Raji (cell line): ENCODE data around the gene MSS51.
A peak's percentile ranks its signal among the peaks of the same experiment; 100 is the strongest.

ENCODE experiments used
- POLR2A ChIP-seq: IDR thresholded peaks from 2 replicates; pipeline ENCODE4 v1.6.1; 2011; ENCODE audit warnings: low read depth, low read length, control low read depth; ENCODE audit not compliant: insufficient read depth

Gene MSS51

DNA sequence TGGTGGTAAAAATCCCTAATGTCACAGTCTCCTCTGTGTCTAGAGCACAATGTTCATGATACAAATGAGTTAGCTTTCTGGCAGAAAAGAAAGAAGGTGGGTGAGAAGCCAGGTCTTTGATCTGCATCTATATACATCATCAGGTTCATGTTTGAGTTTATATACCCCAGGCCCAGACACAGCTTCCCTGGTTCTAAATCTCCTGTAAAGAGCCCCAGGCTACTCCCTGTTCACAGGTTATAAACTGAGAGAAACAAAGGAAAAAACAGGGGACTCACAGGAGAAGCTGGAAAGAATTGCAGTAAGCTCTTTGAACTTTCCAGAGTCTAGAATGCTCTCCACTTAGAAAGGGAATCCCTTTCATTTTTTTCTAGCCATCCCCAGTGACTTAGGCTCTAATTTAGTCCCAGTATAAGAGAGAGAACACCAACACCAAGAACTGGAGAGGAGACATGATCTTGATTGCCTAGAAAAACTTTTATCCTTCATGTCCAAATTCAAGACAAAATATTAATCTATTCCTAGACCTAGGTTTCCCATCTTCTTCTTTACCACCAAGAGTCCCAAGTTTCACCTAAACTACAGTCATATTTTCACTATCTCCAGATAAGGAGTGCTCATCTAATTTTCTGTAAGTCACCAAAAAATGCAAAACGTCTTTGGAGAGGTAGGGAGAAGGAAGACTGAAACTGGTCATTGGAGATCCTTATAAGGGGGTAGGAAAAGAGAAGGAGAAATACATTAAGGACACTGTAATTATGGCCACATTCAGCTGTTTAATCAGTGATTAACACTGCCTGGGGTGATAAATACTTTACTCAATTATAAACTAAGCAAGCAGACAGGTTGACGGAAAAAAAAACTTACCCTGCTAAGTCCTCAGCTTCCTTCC is 469 bp downstream of the MSS51 start:
- no peak for TF ChIP-seq POLR2A

DNA sequence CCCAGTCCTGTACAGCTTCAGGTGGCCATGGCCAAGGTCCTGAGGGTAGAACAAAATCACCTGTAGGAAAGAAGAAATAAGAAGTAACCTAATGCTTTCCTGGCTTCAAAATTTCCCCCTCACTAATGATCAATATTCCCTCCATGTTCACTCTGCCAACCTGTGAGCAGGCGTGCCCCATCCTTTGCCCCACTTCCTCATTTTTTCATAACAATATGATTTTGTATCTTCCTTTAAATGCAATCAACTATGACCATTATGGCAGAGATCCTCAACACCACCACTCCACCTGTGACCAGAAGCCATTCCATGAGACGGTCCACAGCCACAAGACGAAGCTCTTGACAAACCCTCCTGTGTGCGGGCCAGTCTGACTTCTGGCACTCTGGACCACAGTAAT is 7.0 kb downstream of the MSS51 start:
- no peak for TF ChIP-seq POLR2A

DNA sequence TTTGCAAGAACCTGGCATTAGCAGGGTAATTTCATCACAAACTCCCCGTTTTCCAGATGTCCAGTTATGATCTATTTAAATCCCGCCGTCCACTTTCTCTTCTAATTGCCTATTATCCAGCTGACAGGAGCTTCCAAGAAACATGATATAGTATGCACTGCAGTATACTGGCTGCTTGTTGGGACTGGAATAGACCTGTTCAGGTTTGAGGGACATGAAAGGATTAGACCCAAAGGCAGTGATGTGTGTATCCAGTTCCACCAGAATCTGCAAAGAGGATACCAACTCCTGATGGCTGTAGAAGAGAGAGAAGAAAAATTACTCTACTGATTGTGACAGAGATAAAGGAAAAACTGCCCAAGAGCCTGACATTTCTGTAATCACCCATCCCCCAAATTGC is 8.9 kb downstream of the MSS51 start:
- TF ChIP-seq POLR2A: no peak

DNA sequence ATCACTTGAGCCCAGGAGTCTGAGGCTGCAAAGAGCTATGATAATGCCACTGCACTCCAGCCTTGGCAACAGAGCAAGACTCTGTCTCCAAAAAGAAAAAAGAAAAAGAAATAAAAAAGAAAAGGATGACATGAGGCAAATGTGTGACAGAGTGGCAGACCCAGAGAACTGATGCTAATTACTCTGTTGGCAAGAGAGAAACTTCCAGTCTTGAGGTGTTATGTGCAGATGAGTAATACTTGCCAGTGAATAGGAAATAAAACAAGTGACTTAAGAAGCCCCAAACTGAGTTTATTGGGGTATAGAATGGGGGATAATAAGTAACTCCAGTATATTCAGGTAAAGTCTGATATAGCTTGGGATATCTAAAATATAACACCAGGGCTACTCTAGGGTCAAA is 10.1 kb downstream of the MSS51 start:
- TF ChIP-seq POLR2A: no peak

DNA sequence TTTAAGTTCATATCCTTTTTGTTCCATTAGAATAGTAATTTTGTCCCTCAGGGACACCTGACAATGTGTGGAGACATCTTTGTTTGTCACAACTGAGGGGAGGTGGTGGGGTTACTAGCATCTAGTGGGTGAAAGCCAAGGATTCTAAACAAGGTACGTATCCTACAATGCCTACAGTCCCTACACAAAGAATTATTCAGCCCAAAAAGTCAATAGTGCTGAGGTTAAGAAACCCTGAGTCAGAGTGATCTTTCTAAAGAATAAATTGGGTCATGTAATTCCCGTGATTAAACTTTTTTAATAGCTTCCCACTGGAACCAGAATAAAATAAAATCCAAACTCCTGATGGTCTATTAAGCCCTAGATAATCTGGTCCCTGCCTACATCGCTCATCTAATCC is 16.8 kb downstream of the MSS51 start:
- TF ChIP-seq POLR2A: no peak

DNA sequence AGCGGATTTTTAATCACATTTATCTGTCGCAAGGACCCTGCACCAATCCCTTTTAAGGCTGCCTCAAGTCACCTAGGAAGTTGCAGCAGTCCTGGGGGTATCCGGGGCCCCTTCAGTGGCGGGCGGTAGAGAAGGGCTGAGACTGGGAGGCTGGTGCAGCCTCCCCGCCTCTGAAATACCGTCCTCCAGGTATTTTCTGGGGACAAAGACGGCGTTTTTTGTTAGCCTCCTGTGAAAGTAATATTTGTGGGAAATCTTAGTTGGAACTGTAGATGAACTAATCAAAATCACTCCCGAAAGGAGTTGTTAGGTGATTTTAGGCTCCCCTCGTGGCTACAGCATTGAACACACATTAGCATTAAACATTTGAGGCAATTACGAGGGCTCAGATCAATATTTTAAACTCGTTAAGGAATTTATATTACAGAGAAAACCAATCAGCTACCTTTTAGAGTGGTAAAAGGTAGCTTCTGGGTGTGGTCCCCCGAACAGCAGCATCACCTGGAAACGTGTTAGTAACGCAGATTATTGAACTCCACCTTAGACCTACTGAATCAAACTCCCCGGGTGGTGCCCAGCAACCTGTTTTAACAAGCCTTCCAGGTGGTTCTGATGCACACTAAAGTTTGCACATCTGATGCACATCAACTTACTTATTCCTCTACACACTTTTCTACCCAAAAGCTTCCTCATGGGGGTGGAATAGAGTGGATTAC is 19.0 kb downstream of the MSS51 start:
- peak; percentile 6; the same call in 1 of the 2 replicates for TF ChIP-seq POLR2A

DNA sequence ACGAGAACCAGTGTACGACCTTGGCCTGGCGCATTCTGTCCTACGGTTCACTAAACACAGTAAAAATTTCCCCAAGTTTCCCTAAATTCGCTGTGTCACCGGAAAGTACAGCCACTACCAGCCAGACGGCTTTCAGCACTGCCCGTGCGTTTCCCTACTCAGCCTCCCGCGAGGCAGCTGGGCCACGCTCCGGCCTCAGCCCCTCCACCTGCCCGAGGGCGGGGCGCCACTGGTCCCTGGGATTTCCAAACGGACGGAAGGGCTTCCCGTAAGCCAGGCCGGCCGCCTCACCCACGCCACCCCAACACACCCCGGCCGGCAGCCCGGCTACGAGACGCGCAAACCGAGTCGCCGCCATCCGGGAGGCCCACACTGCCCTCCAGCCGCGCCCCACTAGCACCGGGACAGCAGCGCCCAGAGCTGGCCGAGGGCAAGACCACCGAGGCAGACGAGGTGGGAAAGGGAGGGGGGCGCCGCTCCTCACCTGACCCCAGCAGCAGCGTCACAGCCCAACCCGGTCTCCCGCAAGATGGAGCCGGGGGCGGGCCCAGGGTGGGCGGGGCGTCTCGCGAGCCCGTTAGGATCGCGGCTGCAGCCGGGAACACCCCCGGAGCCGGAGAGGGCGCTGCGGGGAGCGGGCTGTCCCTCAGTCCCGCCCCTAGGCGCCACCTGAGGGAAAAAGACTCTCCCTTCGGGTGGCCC is 19.7 kb downstream of the MSS51 start, which contains the start of gene ANXA7:
TSS of gene ANXA7 (minus strand) at position 531 of the 702 bp plus-strand sequence. CDS start 13,202 bp downstream, outside the sequence.
- TF ChIP-seq POLR2A: peak; percentile 70

DNA sequence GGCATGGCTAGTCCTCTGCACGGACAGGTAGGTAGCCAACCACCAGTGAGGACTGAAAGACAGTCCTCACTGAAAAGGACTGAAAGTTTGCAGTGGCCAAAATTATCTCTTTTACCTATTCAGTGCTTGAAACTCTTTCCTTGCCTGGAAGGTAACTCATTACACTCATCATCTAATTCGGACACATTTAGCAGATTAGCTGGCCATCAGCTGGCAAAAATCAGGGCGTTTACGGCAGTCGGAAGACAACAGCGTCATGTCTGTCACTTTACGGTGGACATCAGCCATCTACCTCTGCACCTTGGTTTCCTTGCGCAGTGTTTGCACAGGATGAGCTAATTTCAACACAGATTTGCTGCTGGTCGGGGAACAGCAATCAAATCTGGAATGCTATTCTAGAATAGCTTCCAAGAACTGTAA is 20.2 kb downstream of the MSS51 start:
- no peak for TF ChIP-seq POLR2A

DNA sequence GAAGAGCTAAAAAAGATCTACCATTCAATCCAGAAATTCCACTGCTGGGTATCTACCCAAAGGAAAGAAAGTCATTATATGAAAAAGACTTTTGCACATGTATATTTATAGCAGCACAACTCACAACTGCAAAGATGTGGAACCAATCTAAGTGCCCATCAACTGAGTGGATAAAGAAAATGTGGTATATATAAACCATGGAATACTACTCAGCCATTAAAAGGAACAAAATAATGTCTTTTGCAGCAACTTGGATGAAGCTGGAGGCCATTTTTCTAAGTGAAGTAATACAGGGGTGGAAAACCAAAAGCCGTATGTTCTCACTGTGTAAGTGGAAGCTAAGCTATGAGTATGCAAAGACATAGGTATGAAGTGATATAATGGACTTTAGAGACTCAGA is 22.5 kb downstream of the MSS51 start:
- no peak for TF ChIP-seq POLR2A

DNA sequence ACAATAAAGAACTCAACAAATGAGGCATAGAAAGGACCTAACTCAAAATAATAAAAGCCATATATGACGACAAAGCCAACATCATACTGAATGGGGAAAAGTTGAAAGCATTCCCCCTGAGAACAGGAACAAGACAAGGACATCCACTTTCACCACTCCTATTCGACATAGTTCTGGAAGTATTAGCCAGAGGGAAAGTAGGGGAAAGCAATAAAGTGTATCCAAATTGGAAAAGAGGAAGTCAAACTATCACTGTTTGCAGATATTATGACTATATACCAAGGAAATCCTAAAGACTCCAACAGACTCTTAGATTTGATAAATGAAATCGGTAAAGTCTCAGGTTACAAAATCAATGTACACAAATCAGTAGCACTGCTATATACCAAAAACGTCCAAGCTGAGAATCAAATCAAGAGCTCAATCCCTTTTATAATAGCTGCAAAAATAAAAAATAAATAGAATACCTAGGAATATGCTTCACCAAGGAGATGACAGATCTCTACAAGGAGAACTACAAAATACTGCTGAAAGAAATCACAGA is 24.3 kb downstream of the MSS51 start:
- no peak for TF ChIP-seq POLR2A

DNA sequence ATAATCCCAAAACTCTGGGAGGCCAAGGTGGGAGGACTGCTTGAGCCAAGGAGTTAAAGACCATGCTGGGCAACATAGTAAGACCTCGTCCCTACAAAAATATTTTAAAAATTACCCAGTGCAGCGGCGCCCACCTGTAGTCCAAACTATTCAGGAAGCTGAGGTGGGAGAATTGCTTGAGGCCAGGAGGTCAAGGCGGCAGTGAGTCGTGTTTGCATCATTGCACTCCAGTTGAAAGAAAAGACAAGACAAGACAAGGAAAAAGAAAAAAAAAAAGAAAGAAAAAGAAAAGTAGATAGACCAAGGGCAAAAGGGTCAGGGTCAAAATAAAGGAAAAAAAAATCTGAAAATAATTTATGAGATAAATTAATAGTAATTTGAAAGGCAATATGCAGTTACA is 25.3 kb downstream of the MSS51 start:
- TF ChIP-seq POLR2A: no peak

DNA sequence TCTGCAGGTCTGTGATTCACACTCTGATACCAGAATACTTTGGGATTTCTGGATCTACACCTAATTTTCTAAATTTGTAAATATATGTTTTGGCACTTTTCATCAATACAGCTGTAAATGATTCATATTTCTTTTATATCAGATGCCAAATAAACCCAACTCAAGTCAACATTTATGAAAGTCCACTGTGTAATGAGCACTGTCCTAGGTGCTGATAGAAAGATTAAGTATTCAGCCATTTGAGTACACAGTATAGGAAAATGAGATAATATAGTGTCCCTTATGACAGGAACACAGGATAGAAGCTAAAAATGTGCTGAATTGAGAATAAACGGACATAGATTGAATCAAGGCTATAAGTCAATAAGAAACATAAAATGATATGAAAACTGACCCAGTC is 25.9 kb downstream of the MSS51 start:
- TF ChIP-seq POLR2A: no peak

DNA sequence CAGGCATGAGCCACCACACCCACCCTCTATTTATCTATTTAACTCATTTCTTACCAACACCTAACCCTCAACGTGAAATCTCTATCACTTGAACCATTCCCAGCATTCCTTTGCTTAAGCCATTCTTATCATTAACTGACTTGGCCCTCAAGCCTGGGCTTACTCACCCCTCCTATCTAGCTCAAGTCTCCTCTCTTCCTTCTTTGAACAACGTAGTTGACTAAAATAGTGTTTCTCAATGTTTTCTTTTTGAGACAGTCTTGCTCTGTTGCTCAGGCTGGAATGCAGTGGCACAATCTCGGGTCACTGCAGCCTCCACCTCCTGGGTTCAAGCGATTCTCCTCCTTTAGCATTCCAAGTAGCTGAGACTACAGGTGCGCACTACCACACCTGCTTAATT is 26.5 kb downstream of the MSS51 start:
- TF ChIP-seq POLR2A: no peak

DNA sequence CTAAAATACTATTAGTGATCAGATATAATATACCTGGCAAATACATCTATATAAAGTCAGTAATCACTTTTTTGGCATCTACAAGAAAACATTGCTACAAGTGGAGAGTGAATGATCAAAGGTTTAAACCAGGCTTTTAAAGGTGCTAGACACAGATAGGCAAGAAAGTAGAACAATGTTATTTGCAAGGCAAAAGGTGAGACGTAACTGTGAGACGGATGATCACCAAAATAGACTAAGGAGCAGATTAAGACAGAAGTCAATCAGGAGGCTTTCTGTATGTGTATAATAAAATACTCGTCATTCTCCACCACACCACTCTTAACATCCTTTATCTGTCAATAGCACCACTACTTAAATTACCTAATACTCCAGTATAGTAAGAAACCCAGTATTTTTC is 27.8 kb downstream of the MSS51 start:
- TF ChIP-seq POLR2A: no peak

DNA sequence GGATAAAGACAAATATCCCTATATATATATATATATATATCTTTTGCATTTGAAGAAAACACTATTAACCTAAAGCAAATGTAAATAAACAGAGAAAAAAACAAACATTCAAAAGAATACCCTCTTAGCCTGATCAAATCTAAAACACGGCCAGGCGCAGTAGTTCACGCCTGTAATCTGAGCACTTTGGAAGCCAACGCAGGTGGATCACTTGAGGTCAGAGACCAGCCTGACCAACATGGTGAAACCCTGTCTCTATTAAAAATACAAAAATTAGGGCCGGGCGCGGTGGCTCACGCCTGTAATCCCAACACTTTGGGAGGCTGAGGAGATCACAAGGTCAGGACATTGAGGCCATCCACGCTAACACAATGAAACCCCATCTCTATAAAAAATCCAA is 28.7 kb downstream of the MSS51 start:
- TF ChIP-seq POLR2A: no peak

DNA sequence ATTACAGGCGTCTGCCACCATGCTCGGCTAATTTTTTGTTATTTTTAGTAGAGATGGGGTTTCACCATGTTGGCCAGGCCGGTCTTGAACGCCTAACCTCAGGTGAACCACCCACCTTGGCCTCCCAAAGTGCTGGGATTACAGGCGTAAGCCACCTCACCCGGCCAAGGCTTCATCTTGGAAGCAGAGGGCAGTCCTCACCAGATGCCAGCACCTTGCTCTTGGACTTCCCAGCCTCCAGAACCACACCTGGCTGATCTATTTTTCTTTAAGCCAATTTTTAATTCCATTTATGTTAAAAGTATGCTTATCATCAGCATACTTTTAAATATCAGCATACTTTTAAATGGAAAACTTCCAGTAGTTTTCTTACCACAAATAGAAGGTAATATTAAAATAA is 31.7 kb downstream of the MSS51 start:
- no peak for TF ChIP-seq POLR2A

DNA sequence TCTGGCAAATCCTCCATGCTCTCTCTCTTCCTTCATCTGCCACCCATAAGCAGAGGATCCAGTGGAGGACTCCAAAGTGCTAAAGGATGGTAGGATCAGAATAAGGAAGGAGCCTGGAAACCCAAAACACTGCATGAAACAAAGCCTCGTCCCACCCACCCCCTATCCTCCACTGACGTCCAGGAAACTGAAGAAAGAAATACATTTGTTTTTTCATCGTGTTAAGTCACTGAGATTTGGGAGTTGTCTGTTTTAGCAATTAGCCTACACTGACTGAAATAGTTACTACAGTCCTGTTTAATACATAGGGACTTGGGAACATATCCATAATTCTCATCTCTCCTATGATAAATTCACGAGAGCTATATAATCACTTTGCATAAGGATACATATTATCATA is 34.3 kb downstream of the MSS51 start:
- no peak for TF ChIP-seq POLR2A
